GM10266 (cell line): ENCODE measurements around the gene AOC1.

Source experiments
- DNase-seq: peaks from one replicate; pipeline ENCODE4 v3.0.0; 2012; ENCODE audit errors: extremely low spot score
- CTCF ChIP-seq: IDR thresholded peaks from 2 replicates; pipeline ENCODE4 v1.5.1; 2012; ENCODE audit warnings: mild to moderate bottlenecking, low read depth; ENCODE audit not compliant: control insufficient read depth, insufficient read depth; ENCODE audit errors: missing control alignments

Gene AOC1

GRCh38 chr7:150824379-150825177 lies 27.7 kb upstream of the AOC1 start:
- no peak for DNase-seq
- TF ChIP-seq CTCF, result no peak

- no peak for DNase-seq
- TF ChIP-seq CTCF, result no peak
Observed at GRCh38 chr7:150826061-150826849, 26.1 kb upstream of the AOC1 start.

GRCh38 chr7:150828384-150828783 lies 23.9 kb upstream of the AOC1 start:
- TF ChIP-seq CTCF, result no peak
- DNase-seq, result no peak

GRCh38 chr7:150829426-150829825 lies 22.9 kb upstream of the AOC1 start:
- no peak for TF ChIP-seq CTCF
- no peak for DNase-seq

- no peak for TF ChIP-seq CTCF
- DNase-seq, result no peak
Observed at GRCh38 chr7:150830937-150831336, 21.4 kb upstream of the AOC1 start.

- TF ChIP-seq CTCF, result no peak
- no peak for DNase-seq
Observed at GRCh38 chr7:150831851-150832250, 20.5 kb upstream of the AOC1 start.

GRCh38 chr7:150835019-150835418 lies 17.3 kb upstream of the AOC1 start:
- TF ChIP-seq CTCF, result no peak
- DNase-seq, result no peak
